AG09309 (cell line): ENCODE measurements around the gene MCTS1.
"Not testable (repeated sequence)": the region's sequence is repeated elsewhere in the genome, so short reads cannot be mapped to it uniquely, and the experiment has no call there.

Experiments
- DNase-seq: peaks from one replicate; pipeline ENCODE4 v3.0.0-alpha.2; 2010; ENCODE audit warnings: low read depth
- H3K4me3 ChIP-seq: 2 replicates; pipeline ENCODE4 v1.5.1; 2011; ENCODE audit warnings: mild to moderate bottlenecking, low read depth, low read length, moderate library complexity; ENCODE audit not compliant: control insufficient read depth
- TF ChIP-seq, protein P1 (sequence below): IDR thresholded peaks from 2 replicates; pipeline ENCODE4 v1.5.1; 2011; ENCODE audit warnings: mild to moderate bottlenecking, low read depth, low read length, inconsistent platforms; ENCODE audit not compliant: insufficient read depth, control insufficient read depth; ENCODE audit errors: missing control alignments

The MCTS1 gene

DNA sequence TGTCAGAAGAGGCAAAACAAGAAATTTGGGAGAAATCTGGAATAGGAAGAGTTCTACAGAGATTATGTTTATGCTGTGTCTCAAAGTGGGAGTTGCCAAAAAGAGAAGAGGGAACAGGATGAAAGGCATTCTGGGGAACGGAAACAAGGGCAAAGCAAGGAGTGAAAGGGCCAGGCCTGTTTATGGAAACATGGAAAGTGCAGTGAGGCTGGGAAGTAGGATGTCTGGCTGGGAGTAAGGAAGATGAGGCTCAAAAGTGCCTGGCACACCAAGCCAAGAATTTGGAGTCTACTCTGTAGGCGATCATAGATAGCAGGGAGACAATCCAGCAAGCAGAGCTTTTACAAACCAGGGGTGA, 41.4 kb upstream of the MCTS1 start:
- no peak for DNase-seq
- TF ChIP-seq, protein P1, sequence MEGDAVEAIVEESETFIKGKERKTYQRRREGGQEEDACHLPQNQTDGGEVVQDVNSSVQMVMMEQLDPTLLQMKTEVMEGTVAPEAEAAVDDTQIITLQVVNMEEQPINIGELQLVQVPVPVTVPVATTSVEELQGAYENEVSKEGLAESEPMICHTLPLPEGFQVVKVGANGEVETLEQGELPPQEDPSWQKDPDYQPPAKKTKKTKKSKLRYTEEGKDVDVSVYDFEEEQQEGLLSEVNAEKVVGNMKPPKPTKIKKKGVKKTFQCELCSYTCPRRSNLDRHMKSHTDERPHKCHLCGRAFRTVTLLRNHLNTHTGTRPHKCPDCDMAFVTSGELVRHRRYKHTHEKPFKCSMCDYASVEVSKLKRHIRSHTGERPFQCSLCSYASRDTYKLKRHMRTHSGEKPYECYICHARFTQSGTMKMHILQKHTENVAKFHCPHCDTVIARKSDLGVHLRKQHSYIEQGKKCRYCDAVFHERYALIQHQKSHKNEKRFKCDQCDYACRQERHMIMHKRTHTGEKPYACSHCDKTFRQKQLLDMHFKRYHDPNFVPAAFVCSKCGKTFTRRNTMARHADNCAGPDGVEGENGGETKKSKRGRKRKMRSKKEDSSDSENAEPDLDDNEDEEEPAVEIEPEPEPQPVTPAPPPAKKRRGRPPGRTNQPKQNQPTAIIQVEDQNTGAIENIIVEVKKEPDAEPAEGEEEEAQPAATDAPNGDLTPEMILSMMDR: no peak
- no peak overlapping the region for H3K4me3 ChIP-seq

DNA sequence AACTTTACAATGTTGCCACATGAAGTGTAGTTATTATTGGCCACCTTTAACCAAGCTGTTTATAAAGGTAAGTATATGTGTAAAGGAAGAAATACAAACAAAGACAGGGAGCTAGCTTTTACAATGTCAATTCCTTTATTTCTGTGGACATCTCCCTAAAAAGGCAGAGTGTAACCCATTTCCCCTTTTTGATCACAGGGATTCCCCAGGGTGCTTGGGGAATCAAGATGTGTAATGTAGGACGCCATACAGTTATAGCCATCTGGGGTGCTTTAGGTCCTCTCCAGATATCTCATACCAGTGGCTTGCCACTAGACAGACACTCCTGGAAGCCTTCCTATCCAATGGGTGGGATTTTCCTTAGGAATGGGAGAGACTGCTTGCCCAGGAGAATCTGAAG, 39.0 kb upstream of the MCTS1 start:
- no peak overlapping the region for H3K4me3 ChIP-seq
- DNase-seq: no peak
- TF ChIP-seq, protein P1: no peak

DNA sequence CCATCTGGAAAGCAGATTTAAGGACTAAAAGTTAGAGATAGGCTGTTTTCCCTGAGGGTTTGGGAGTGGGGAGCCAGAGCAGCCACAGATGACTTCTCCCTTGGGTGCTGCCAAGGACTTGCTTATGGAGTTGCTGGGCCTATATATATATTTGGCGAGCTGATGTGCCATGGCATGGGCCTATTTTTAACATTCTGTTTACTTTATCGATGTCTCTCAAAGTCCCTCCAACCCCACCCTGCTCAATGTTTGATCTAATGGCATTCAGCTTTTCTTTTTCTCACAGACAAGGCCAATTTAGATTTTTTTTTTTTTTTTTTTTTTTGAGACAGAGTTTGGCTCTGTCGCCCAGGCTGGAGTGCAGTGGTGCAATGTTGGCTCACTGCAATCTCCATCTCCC, 37.1 kb upstream of the MCTS1 start:
- TF ChIP-seq, protein P1: no peak
- DNase-seq: no peak
- no peak overlapping the region for H3K4me3 ChIP-seq

DNA sequence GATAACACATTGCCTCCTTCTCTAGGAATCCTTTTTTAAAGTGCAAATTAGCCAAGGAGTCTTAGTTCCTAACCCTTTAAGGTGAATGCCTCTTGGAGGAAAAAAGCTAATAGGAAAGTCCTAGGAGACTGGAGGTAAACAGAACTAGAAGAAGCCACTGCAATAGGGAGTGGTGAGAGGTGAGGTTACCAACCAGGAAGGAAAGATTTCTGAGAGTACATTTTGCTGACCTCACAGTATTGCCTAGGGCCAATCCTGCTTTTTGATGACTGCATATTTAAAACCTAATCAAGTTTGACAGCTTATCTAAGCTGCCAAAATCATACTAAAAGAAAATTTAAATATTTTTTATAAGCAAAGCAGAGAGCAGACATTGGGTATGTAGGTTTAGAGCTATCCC, 35.9 kb upstream of the MCTS1 start:
- TF ChIP-seq, protein P1: no peak
- DNase-seq: no peak

DNA sequence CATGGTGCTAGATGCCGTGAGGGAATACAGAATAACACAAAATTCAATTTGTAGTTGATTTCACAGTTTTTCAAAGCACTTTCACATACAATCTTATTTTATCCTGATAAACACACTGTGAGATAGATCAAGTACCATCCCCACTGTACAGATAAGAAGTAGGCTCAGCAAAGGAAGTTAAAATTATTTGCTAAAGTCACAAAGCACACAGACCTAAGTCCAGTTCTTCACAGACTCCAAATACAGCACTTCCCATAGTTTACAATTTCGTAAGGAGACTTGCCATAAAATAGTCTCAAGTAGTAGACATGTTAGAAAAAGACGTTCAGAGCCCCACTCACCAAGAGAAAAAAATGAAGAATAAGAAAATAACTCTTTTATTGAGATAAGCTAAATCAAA, 35.3 kb upstream of the MCTS1 start:
- DNase-seq: no peak
- H3K4me3 ChIP-seq: no peak overlapping the region
- TF ChIP-seq, protein P1: no peak

More for the DNA sequence above, 35.9 kb upstream of the MCTS1 start:
- H3K4me3 ChIP-seq: no peak overlapping the region

DNA sequence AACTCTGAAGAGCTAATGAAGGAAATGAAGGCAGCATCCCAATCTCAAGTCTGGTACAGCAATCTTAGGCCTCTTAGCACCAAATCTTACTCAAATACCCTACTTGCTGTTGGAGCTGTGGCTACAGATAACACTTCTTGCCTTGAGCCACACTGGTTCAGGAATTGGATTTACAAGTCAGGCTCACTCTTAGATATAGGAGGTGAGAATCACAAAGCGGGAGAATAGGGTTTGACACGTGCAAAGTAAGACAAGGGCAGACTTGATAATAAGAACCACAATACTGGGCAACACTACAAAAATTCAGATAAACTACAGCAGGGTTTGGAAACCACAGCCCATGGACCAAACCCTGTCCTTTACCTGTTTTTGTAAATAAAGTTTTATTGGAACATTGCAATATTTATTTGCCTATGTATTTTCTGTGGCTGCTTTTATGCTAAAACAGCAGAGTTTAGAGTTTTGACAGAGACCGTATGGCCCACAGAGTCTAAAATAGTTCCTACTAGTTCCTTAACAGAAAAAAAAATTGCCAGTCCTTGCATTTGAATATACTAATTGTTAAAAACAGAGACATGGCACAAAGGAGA, 33.8 kb upstream of the MCTS1 start:
- no peak for DNase-seq
- H3K4me3 ChIP-seq: no peak overlapping the region
- TF ChIP-seq, protein P1: no peak

DNA sequence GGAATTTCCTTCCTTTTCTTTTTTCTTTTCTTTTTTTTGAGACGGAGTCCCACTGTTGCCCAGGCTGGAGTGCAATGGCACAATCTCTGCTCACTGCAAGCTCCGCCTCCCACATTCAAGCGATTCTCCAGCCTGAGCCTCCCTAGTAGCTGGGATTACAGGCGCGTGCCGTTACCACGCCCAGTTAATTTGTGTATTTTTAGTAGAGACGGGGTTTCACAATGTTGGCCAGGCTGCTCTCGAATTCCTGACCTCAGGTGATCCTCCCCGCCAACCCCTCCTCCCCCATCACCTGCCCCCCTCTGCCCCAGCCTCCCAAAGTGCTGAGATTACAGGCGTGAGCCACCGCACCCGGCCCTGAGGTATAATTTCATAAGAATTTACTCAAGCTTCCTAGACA, 30.1 kb upstream of the MCTS1 start:
- DNase-seq, H3K4me3 ChIP-seq: not testable (repeated sequence)
